Activated T-cell treated with anti-CD3 and anti-CD28 coated beads, Interleukin-2, amount 50 U/mL, for 72 hours (primary cell): Measurements from ENCODE around the gene ZNF284. TPM values are rescaled to one million over a fixed set of nuclear protein-coding genes. Genes with fewer than 3 reads are reported as not detected.
A peak's percentile ranks its signal among the peaks of the same experiment; 100 is the strongest.

Experiments used
- ATAC-seq, 2 donors: fragments of 150-1000 bp; cut with Tn5 transposase; replicated peaks in 1 of 2; 2 replicates each; pipeline ENCODE4 v1.10.0; 2021; ENCODE audit warnings: moderate library complexity in 2 of 2, mild to moderate bottlenecking in 1 of 2
- DNase-seq, 2 donors: peaks; one replicate each; pipeline ENCODE4 v3.0.0; 2021 to 2022; ENCODE audit warnings: mixed read lengths in 1 of 2
- H3K27ac Mint-ChIP-seq: one replicate; pipeline ENCODE4 v1.8.0; 2022; ENCODE audit warnings: mild to moderate bottlenecking, moderate library complexity, mixed read lengths
- H3K27me3 Mint-ChIP-seq: one replicate; pipeline ENCODE4 v1.8.0; 2022; ENCODE audit warnings: low read depth, mixed read lengths
- H3K36me3 Mint-ChIP-seq, 2 donors: one replicate each; pipeline ENCODE4 v1.8.0; 2022; ENCODE audit warnings: mixed read lengths in 2 of 2, mild to moderate bottlenecking in 1 of 2; ENCODE audit not compliant: insufficient read depth in 2 of 2
- H3K4me1 Mint-ChIP-seq: one replicate; pipeline ENCODE4 v1.8.0; 2022; ENCODE audit warnings: low read depth, mixed read lengths
- H3K4me3 Mint-ChIP-seq, 2 donors: one replicate each; pipeline ENCODE4 v1.8.0; 2022; ENCODE audit warnings: mild to moderate bottlenecking in 2 of 2, mixed read lengths in 2 of 2, moderate library complexity in 2 of 2
- H3K9me3 Mint-ChIP-seq, 2 donors: one replicate each; pipeline ENCODE4 v1.8.0; 2022; ENCODE audit warnings: mixed read lengths in 2 of 2
- total RNA-seq, 2 donors: library from RNA; stranded (reverse); gene quantifications; one replicate each; pipeline ENCODE4 v1.2.3, GENCODE V29; 2022

The ZNF284 gene
- 1 to 10 TPM; 3.3 TPM for total RNA-seq

GRCh38 chr19:44071824-44072542 lies at the start of gene ZNF284:
Gene ZNF284, plus strand, starts transcription at chr19:44072159. Its CDS starts 4,231 bp downstream, at chr19:44076390.
- Mint-ChIP-seq H3K4me3 (peak within 1 kb of the TSS; percentile 88 to 94), H3K36me3 (peaks cover 26 to 28% of the 10 kb centered on the region in 2 donors), H3K9me3 (peaks cover 17 to 24% of the 10 kb centered on the region in 2 donors), H3K27ac (peak within 1 kb of the TSS; percentile 70), H3K27me3 (no peaks in the 10 kb centered on the region), H3K4me1 (peaks cover 28% of the 10 kb centered on the region)
- ATAC-seq (peak; percentile 100), DNase-seq (peak; percentile 84 to 85)

DNA sequence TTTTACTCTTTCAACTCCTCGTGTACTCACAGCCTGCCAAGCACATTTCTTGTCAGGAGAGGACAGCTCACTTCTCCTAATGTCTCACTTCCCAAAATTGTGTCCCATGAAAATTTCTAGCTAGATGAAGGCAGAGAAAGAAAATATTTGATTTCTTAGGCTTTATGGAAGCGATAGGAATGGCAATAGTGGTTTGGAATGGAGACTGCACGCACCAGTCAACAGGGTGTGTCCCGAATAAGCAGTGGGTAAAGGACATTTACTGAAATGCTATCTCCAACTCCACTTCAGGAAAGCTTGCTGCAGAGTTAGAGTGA lies 47.1 kb upstream of the ZNF284 start:
- Mint-ChIP-seq H3K36me3 (peaks cover 24 to 52% of the 10 kb centered on the region in 2 donors), H3K4me1 (peaks cover 17% of the 10 kb centered on the region), H3K9me3 (peaks cover 21 to 25% of the 10 kb centered on the region in 2 donors), H3K4me3 (peak overlapping the region; percentile 88 to 97), H3K27ac (peak overlapping the region; percentile 74), H3K27me3 (no peaks in the 10 kb centered on the region)
- DNase-seq, result no peak
- ATAC-seq, result no peak

DNA sequence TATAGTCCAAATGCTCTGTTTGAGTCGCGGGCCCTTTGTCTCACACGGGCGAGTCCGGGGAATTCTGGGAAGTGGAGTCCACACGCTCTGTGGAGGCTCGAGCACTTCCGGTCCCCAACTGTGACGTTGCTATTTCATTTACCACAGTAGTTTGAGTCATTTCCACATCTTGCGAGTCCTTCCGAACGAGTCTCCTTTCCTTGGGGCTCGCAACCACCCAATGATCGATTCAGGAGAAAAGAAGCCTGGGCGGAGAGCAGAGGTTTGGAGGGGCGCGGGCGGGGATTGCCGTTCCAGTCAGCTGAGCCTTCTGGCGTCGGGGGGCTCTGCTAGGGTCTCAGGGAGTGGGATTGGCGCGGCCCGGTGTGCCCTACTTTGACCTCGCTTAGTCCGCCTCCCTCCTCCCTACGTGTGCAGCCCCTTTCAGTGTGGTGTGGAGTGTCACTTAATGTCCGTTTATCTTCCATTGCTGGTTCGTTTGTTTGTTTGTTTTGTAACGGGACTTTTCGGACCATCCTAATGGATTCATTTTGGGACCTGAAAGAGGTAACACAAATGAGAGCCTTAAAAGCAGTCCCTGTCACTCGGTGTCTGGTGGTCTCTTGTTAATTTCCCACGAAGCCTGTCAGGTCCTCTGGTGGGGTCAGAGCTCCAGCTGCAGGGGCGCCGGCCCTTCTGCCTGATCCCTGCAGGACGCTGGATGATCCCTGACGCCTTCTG lies 46.6 kb upstream of the ZNF284 start, which contains the start of gene ZNF222:
Gene ZNF222 (plus strand): TSS at position 163 of the 720 bp plus-strand sequence. CDS start 58 bp downstream, at position 221.
- Mint-ChIP-seq H3K27ac (peak within 1 kb of the TSS; percentile 74), H3K4me3 (peak within 1 kb of the TSS; percentile 88 to 97), H3K9me3 (peaks cover 18 to 21% of the 10 kb centered on the region in 2 donors), H3K27me3 (no peaks in the 10 kb centered on the region), H3K36me3 (peaks cover 25 to 56% of the 10 kb centered on the region in 2 donors), H3K4me1 (peaks cover 17% of the 10 kb centered on the region)
- ATAC-seq (peak; percentile 100), DNase-seq (peak; percentile 79 to 84)

- Mint-ChIP-seq H3K4me1 (peaks cover 17% of the 10 kb centered on the region), H3K9me3 (peaks cover 19 to 23% of the 10 kb centered on the region in 2 donors), H3K27ac (no peak overlapping the region), H3K36me3 (peaks cover 30 to 67% of the 10 kb centered on the region in 2 donors), H3K4me3 (peak overlapping the region; percentile 88 to 97), H3K27me3 (no peaks in the 10 kb centered on the region)
- ATAC-seq (no peak), DNase-seq (no peak)
Measured at GRCh38 chr19:44026622-44027021, 45.3 kb upstream of the ZNF284 start.

DNA sequence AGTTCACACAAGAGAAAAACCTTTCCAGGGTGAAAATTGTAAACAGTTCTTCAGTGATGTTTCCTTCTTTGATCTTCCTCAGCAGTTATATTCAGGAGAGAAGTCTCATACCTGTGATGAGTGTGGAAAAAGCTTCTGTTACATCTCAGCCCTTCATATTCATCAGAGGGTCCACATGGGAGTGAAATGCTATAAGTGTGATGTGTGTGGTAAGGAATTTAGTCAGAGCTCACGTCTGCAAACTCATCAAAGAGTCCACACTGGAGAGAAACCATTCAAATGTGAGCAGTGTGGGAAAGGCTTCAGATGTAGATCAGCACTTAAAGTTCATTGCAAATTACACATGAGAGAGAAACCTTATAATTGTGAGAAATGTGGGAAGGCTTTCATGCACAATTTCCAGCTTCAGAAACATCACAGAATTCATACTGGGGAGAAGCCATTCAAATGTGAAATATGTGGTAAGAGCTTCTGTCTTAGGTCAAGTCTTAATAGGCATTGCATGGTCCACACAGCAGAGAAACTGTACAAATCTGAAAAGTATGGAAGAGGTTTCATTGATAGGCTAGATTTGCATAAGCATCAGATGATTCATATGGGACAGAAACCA lies 39.9 kb upstream of the ZNF284 start:
- ATAC-seq, result no peak
- H3K4me3 Mint-ChIP-seq, result no peak overlapping the region
- H3K27me3 Mint-ChIP-seq, result no peaks in the 10 kb centered on the region
- H3K4me1 Mint-ChIP-seq, result no peaks in the 10 kb centered on the region
- no peak for DNase-seq
- H3K36me3 Mint-ChIP-seq, result peaks cover 50 to 73% of the 10 kb centered on the region in 2 donors
- H3K27ac Mint-ChIP-seq, result no peak overlapping the region
- H3K9me3 Mint-ChIP-seq, result peaks cover 28 to 40% of the 10 kb centered on the region in 2 donors

- H3K4me1 Mint-ChIP-seq, result no peaks in the 10 kb centered on the region
- DNase-seq, result no peak
- H3K4me3 Mint-ChIP-seq, result no peak overlapping the region
- H3K27me3 Mint-ChIP-seq, result no peaks in the 10 kb centered on the region
- peaks cover 21 to 28% of the 10 kb centered on the region in 2 donors for H3K9me3 Mint-ChIP-seq
- peaks cover 9 to 17% of the 10 kb centered on the region in 2 donors for H3K36me3 Mint-ChIP-seq
- H3K27ac Mint-ChIP-seq, result no peak overlapping the region
- no peak for ATAC-seq
Measured at GRCh38 chr19:44042147-44042546, 29.8 kb upstream of the ZNF284 start.

GRCh38 chr19:44050740-44051649 lies 21.0 kb upstream of the ZNF284 start:
- peaks cover 6% of the 10 kb centered on the region for H3K27me3 Mint-ChIP-seq
- DNase-seq (peak in 1 of 2 donors; percentile 20), ATAC-seq (peak; percentile 78 to 81)
- peaks cover 23 to 26% of the 10 kb centered on the region in 2 donors for H3K36me3 Mint-ChIP-seq
- H3K4me1 Mint-ChIP-seq, result peaks cover 23% of the 10 kb centered on the region
- H3K4me3 Mint-ChIP-seq, result peak overlapping the region; percentile 92 to 93
- H3K9me3 Mint-ChIP-seq, result peaks cover 15 to 22% of the 10 kb centered on the region in 2 donors
- peak overlapping the region; percentile 52 for H3K27ac Mint-ChIP-seq

DNA sequence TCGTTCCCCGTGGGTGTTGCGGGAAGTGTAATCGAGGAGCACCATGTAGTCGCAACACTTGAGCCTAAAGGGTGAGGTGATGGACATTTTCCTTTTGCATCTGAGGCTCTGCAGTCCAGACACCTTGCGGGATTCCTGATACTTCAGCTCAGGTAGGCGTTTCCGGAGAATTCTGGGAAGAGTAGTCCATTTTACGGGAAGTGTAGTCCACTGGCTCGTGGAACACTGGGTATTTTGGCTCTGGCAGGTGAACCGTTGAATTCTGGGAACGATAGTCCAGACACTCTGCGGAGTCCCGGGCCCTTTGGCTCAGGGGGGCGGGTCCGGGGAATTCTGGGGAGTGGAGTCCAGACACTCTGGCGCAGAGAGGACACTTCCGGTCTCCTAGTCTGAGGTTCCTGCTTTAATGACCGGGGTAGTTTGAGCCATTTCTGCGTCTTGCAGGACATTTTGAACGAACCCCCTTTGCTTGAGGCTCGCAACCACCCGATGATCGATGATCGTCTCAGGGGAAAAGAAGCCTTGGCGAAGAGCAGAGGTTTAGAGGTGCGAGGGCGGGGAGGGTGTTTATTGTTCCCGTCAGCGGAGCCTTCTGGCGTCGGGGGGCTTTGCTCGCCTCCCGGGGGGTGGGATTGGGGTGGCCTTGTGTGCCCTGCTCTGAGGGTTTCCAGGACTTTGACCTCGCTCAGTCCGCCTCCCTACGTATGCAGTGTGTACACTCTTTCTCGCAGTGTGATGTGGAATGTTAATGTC lies 20.1 kb upstream of the ZNF284 start, which contains the start of gene ZNF223:
Gene ZNF223 (plus strand): TSS at position 387 of the 753 bp plus-strand sequence. CDS start 3,141 bp downstream, outside the sequence.
- ATAC-seq, result peak; percentile 69 to 75
- DNase-seq, result peak; percentile 35 to 45
- Mint-ChIP-seq H3K9me3 (peaks cover 13 to 21% of the 10 kb centered on the region in 2 donors), H3K4me3 (peak within 1 kb of the TSS; percentile 92 to 93), H3K27me3 (peaks cover 6% of the 10 kb centered on the region), H3K27ac (peak within 1 kb of the TSS; percentile 52), H3K4me1 (peaks cover 23% of the 10 kb centered on the region), H3K36me3 (peaks cover 23 to 26% of the 10 kb centered on the region in 2 donors)

GRCh38 chr19:44055870-44056269 lies 16.1 kb upstream of the ZNF284 start:
- Mint-ChIP-seq H3K4me3 (no peak overlapping the region), H3K4me1 (peaks cover 19% of the 10 kb centered on the region), H3K27ac (no peak overlapping the region), H3K27me3 (no peaks in the 10 kb centered on the region), H3K9me3 (peaks cover 15 to 19% of the 10 kb centered on the region in 2 donors), H3K36me3 (peaks cover 23 to 25% of the 10 kb centered on the region in 2 donors)
- ATAC-seq, result no peak
- no peak for DNase-seq

DNA sequence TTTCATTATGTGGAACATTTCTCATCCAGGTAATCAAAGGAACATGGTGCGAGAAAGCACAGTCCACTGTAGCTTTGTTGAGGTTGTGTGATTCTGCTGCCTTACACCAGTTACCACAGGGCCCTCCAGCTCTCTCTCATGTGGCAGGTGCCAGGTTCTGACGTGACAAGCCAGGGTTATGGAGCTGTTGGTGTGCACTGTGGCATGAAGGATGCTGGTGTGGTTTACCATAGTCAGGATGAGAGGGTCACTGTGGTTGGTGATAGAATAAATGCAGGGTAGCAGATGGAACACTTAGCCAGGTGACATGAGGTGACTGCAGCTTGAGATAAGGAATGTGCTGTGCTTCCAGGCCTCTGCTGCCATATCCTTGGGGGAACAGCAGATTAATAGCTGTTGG lies 12.7 kb upstream of the ZNF284 start:
- DNase-seq (no peak), ATAC-seq (no peak)
- Mint-ChIP-seq H3K4me1 (no peaks in the 10 kb centered on the region), H3K27me3 (no peaks in the 10 kb centered on the region), H3K27ac (no peak overlapping the region), H3K4me3 (no peak overlapping the region), H3K36me3 (peaks cover 24% of the 10 kb centered on the region in 2 donors), H3K9me3 (peaks cover 12 to 18% of the 10 kb centered on the region in 2 donors)

- peaks cover 7 to 11% of the 10 kb centered on the region in 2 donors for H3K9me3 Mint-ChIP-seq
- ATAC-seq, result no peak
- H3K4me1 Mint-ChIP-seq, result no peaks in the 10 kb centered on the region
- H3K27me3 Mint-ChIP-seq, result no peaks in the 10 kb centered on the region
- peaks cover 18 to 25% of the 10 kb centered on the region in 2 donors for H3K36me3 Mint-ChIP-seq
- no peak for DNase-seq
- no peak overlapping the region for H3K4me3 Mint-ChIP-seq
- H3K27ac Mint-ChIP-seq, result no peak overlapping the region
Measured at GRCh38 chr19:44061038-44061437, 10.9 kb upstream of the ZNF284 start.
